Ishikawa (cell line): ENCODE data around the gene TMEM108.

Experiments used
- CEBPB ChIP-seq: IDR thresholded peaks from 2 replicates; pipeline ENCODE4 v1.6.1; 2012
- CREB1 ChIP-seq: IDR thresholded peaks from 2 replicates; pipeline ENCODE4 v1.6.1; 2012; ENCODE audit warnings: low read depth
- EGR1 ChIP-seq: IDR thresholded peaks from 2 replicates; pipeline ENCODE4 v1.6.1; 2012
- EP300 ChIP-seq: IDR thresholded peaks from 2 replicates; pipeline ENCODE4 v1.6.1; 2012; ENCODE audit warnings: borderline replicate concordance
- RAD21 ChIP-seq: IDR thresholded peaks from 2 replicates; pipeline ENCODE4 v1.6.1; 2012; ENCODE audit warnings: low read depth
- TAF1 ChIP-seq: IDR thresholded peaks from 2 replicates; pipeline ENCODE4 v1.6.1; 2012; ENCODE audit warnings: low read depth, mild to moderate bottlenecking
- TEAD4 ChIP-seq: IDR thresholded peaks from 2 replicates; pipeline ENCODE4 v1.6.1; 2012
- YY1 ChIP-seq: IDR thresholded peaks from 2 replicates; pipeline ENCODE4 v1.6.1; 2012; ENCODE audit warnings: low read depth
- TF ChIP-seq, protein P1 (sequence below): IDR thresholded peaks from 2 replicates; pipeline ENCODE4 v1.6.1; 2012; ENCODE audit warnings: low read depth, mild to moderate bottlenecking

DNA sequence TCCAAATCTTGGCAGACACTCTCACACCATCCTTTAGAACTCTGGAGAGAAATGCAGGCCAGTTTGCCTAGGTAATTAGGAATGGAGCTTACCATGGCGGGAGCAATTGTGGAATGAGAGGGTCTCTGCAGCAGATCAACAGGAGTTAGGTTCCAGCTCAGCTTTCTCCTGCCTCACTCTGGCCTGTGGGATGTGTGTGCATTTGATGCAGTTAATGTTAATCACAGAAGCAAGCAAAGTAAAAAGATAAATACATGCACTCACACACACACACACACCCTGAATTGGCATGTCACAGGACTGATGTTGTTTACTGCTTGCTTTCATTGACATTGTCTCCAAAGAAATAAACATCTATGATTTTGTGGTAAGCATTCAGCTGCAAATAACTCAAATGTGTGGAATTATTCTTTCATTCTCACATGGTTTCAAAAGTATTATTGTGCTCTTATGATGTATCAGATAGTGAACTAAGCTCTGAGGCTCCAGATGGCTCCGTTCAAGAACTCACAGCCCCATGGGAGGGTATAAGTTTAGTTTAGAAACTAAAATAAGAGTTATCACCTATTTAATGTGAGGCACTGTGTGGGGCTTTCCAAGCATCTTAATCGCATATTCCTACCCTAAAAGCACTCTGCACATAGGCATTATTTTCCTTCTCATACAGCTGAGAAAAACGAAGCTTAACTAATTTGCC is 330.3 kb downstream of the TMEM108 start:
- TF ChIP-seq, protein P1, sequence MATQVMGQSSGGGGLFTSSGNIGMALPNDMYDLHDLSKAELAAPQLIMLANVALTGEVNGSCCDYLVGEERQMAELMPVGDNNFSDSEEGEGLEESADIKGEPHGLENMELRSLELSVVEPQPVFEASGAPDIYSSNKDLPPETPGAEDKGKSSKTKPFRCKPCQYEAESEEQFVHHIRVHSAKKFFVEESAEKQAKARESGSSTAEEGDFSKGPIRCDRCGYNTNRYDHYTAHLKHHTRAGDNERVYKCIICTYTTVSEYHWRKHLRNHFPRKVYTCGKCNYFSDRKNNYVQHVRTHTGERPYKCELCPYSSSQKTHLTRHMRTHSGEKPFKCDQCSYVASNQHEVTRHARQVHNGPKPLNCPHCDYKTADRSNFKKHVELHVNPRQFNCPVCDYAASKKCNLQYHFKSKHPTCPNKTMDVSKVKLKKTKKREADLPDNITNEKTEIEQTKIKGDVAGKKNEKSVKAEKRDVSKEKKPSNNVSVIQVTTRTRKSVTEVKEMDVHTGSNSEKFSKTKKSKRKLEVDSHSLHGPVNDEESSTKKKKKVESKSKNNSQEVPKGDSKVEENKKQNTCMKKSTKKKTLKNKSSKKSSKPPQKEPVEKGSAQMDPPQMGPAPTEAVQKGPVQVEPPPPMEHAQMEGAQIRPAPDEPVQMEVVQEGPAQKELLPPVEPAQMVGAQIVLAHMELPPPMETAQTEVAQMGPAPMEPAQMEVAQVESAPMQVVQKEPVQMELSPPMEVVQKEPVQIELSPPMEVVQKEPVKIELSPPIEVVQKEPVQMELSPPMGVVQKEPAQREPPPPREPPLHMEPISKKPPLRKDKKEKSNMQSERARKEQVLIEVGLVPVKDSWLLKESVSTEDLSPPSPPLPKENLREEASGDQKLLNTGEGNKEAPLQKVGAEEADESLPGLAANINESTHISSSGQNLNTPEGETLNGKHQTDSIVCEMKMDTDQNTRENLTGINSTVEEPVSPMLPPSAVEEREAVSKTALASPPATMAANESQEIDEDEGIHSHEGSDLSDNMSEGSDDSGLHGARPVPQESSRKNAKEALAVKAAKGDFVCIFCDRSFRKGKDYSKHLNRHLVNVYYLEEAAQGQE: no peak
- no peak for TF ChIP-seq RAD21
- TF ChIP-seq EGR1: no peak
- TF ChIP-seq EP300: no peak
- no peak for TF ChIP-seq CEBPB
- no peak for TF ChIP-seq TEAD4
- TF ChIP-seq YY1: no peak
- TF ChIP-seq CREB1: no peak
- TF ChIP-seq TAF1: no peak
